Renal pelvis (tissue), 4 donors: ENCODE data around the gene CCBE1. TPM values are rescaled to one million over a fixed set of nuclear protein-coding genes. Genes with fewer than 3 reads are reported as not detected.

Experiments used
- DNase-seq: peaks from one replicate; pipeline ENCODE4 v3.0.0-alpha.2; 2013
- polyA plus RNA-seq, 3 donors: library from polyadenylated mRNA; unstranded; fragments of 120-200 nt; gene quantifications; one replicate each; pipeline ENCODE4 v1.2.1, GENCODE V29; 2013; ENCODE audit not compliant: insufficient read length in 3 of 3

The CCBE1 gene
- polyA plus RNA-seq, 3 donors: 23.9 to 31.3 (median 28.8) TPM

GRCh38 chr18:59402432-59403090 lies 294.7 kb downstream of the CCBE1 start:
- peak; percentile 85 for DNase-seq

GRCh38 chr18:59400407-59400806 lies 296.8 kb downstream of the CCBE1 start:
- no peak for DNase-seq

GRCh38 chr18:59395226-59396175 lies 301.7 kb downstream of the CCBE1 start:
- no peak for DNase-seq

GRCh38 chr18:59393381-59393780 lies 303.8 kb downstream of the CCBE1 start:
- no peak for DNase-seq

- no peak for DNase-seq
These were observed 308.4 kb downstream of the CCBE1 start for GRCh38 chr18:59388817-59389216.

GRCh38 chr18:59387687-59388565 lies 309.3 kb downstream of the CCBE1 start:
- DNase-seq: peak; percentile 23

- no peak for DNase-seq
These were observed 310.1 kb downstream of the CCBE1 start for GRCh38 chr18:59386909-59387686.

- no peak for DNase-seq
These were observed 312.0 kb downstream of the CCBE1 start for GRCh38 chr18:59385191-59385590.

- DNase-seq: no peak
These were observed 313.4 kb downstream of the CCBE1 start for GRCh38 chr18:59383851-59384250.

- no peak for DNase-seq
These were observed 314.8 kb downstream of the CCBE1 start for GRCh38 chr18:59382383-59382782.

- DNase-seq: no peak
These were observed 315.3 kb downstream of the CCBE1 start for GRCh38 chr18:59381949-59382348.

Other genes starting within 250 kb of the CCBE1 start
- gene PMAIP1, start 202.6 kb upstream of the CCBE1 start, polyA plus RNA-seq: 1 to 10 TPM; 3.1 to 3.5 (median 3.5) TPM